ENCODE results near the gene SPINK8. TPM values are rescaled to one million over a fixed set of nuclear protein-coding genes. Genes with fewer than 3 reads are reported as not detected.

SPINK8 gene
- total RNA-seq, 1 experiment from 2014 or later = not detected

- Mint-ChIP-seq H3K36me3 (ENCODE audit: insufficient read depth, unreplicated experiment) (no peaks in the 10 kb centered on the region), H3K27me3 (ENCODE audit: insufficient read depth, unreplicated experiment) (peaks cover 30% of the 10 kb centered on the region), H3K9me3 (ENCODE audit: unreplicated experiment) (no peaks in the 10 kb centered on the region), H3K4me1 (ENCODE audit: insufficient read depth, unreplicated experiment) (no peaks in the 10 kb centered on the region), H3K4me3 (ENCODE audit: unreplicated experiment) (no peak overlapping the region), H3K27ac (ENCODE audit: low read depth, unreplicated experiment) (no peak overlapping the region)
- BruUV-seq (replicated peaks) = no TSS peak
- no peak for TF ChIP-seq CTCF (IDR thresholded peaks at IDR 0.05; ENCODE audit: unreplicated experiment)
- ChIA-PET CTCF (no interaction called here), POLR2A (interaction anchor here (1.3 kb wide), 1 partner anchor 111 kb away, joined by 3 read pairs; no protein-coding TSS in a partner anchor)
- intact Hi-C loops (cut with micrococcal nuclease) = no loop called here
- no peak for DNase-seq (ENCODE audit: unreplicated experiment)
Observed at GRCh38 chr3:48320996-48321395, 12.5 kb downstream of the SPINK8 start.

DNA sequence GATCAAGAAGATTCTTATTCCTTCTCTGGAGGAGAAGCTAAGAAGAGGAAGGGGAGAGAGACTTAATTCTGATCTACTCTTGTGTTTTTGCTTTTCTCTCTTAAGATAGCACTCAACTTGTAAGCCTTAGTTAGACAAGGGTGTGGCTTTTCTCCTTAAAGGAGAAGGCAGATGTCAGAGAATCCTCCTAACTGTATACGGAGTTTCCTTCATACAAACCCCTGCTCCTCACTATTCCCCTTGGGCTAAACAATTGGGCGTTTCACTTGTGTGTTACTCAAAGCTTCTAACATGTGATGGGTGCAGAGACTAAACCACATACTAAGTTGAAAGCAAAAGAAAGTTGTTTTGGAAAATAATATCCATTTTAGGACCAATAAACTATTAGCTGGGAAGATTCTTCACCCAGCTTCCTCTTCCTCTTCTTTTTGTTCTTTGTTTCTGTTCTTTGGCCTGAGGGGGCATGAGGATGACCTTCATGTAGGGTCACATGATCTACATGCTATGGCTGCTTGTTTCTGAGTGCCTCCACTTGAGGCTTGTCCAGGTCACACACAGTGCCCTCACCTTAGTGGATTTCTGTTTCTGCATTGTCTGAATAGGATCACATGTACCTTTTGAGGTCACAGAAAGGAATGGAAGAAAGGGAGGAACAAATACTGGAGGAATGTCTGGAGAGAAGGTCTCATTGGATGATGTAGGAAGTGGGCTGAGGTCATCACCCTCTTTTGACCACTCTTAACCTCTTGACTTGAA is 14.6 kb downstream of the SPINK8 start:
- ChIA-PET CTCF (interaction anchor here (0.8 kb wide), 1 partner anchor 10 kb away, joined by 3 read pairs; no protein-coding TSS in a partner anchor), POLR2A (no interaction called here)
- intact Hi-C loops (cut with micrococcal nuclease) = no loop called here
- Mint-ChIP-seq H3K9me3 (ENCODE audit: unreplicated experiment) (no peaks in the 10 kb centered on the region), H3K4me3 (ENCODE audit: unreplicated experiment) (no peak overlapping the region), H3K27me3 (ENCODE audit: insufficient read depth, unreplicated experiment) (peaks cover 10% of the 10 kb centered on the region), H3K36me3 (ENCODE audit: insufficient read depth, unreplicated experiment) (no peaks in the 10 kb centered on the region), H3K4me1 (ENCODE audit: insufficient read depth, unreplicated experiment) (no peaks in the 10 kb centered on the region), H3K27ac (ENCODE audit: low read depth, unreplicated experiment) (no peak overlapping the region)
- BruUV-seq (replicated peaks) = no TSS peak
- TF ChIP-seq CTCF (IDR thresholded peaks at IDR 0.05; ENCODE audit: unreplicated experiment) = no peak
- no peak for DNase-seq (ENCODE audit: unreplicated experiment)

- Mint-ChIP-seq H3K27me3 (ENCODE audit: insufficient read depth, unreplicated experiment) (no peaks in the 10 kb centered on the region), H3K4me1 (ENCODE audit: insufficient read depth, unreplicated experiment) (no peaks in the 10 kb centered on the region), H3K27ac (ENCODE audit: low read depth, unreplicated experiment) (no peak overlapping the region), H3K4me3 (ENCODE audit: unreplicated experiment) (no peak overlapping the region), H3K36me3 (ENCODE audit: insufficient read depth, unreplicated experiment) (no peaks in the 10 kb centered on the region), H3K9me3 (ENCODE audit: unreplicated experiment) (no peaks in the 10 kb centered on the region)
- no peak for TF ChIP-seq CTCF (IDR thresholded peaks at IDR 0.05; ENCODE audit: unreplicated experiment)
- POLR2A ChIA-PET = no interaction called here
- intact Hi-C loops (cut with micrococcal nuclease) = no loop called here
- no TSS peak for BruUV-seq (replicated peaks)
- no peak for DNase-seq (ENCODE audit: unreplicated experiment)
- CTCF ChIA-PET = interaction anchor here (1.3 kb wide), 1 partner anchor 121 kb away, joined by 4 read pairs; no protein-coding TSS in a partner anchor
Observed at GRCh38 chr3:48314542-48314941, 18.9 kb downstream of the SPINK8 start.

DNA sequence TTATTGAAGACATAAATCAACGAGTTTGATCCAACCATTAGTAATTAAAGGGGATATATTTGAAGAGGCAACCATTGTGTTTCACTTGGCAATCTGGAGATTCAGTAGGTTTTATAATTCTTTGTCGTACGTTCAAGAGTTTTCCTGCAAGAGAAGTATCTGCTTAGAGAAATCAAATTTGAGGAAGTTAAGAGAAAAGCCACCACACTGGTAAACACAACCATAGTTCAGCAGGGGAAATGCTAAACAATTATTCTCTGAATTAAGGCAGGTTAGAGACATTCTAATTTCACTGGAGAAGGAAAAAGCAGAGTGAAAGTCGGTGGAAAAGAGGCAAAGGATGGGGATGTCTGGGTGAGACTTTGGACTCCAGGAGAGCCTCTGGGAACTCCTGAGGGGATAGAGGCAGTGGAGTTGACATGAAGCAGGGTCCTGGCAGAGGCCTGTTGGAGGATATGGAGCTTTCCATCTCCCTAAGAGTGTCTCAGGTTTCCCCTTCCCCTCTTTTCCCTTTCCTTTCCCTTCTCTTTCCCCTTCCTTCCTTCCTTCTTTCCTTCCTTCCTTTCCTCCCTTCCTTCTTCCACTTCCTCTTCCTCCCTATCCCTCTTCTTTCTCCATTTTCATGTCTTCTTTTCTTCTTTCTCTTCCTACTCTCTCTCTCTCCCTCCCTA is 26.5 kb downstream of the SPINK8 start:
- ChIA-PET CTCF (no interaction called here), POLR2A (interaction anchor here (1.3 kb wide), 1 partner anchor 133 kb away, joined by 4 read pairs; the partner anchor contains the start of gene CCDC51)
- no peaks in the 10 kb centered on the region for H3K36me3 Mint-ChIP-seq (ENCODE audit: insufficient read depth, unreplicated experiment)
- no peak for TF ChIP-seq CTCF (IDR thresholded peaks at IDR 0.05; ENCODE audit: unreplicated experiment)
- peaks cover 27% of the 10 kb centered on the region for H3K27me3 Mint-ChIP-seq (ENCODE audit: insufficient read depth, unreplicated experiment)
- H3K4me3 Mint-ChIP-seq (ENCODE audit: unreplicated experiment) = no peak overlapping the region
- DNase-seq (ENCODE audit: unreplicated experiment) = no peak
- no peak overlapping the region for H3K27ac Mint-ChIP-seq (ENCODE audit: low read depth, unreplicated experiment)
- H3K4me1 Mint-ChIP-seq (ENCODE audit: insufficient read depth, unreplicated experiment) = peaks cover 7% of the 10 kb centered on the region
- BruUV-seq (replicated peaks) = no TSS peak
- intact Hi-C loops (cut with micrococcal nuclease) = no loop called here
- H3K9me3 Mint-ChIP-seq (ENCODE audit: unreplicated experiment) = no peaks in the 10 kb centered on the region
